ENCODE data around the gene HIP1R. TPM values are rescaled to one million over a fixed set of nuclear protein-coding genes. Genes with fewer than 3 reads are reported as not detected.

Gene HIP1R
- total and polyA plus RNA-seq, 7 donors: 4.2 to 77.4 (median 15.2) TPM

- Histone ChIP-seq H3K27ac (peak overlapping the region; percentile 77 to 84 (median 83)), H3K36me3 (no peaks in the 10 kb centered on the region), H3K9me3 (no peaks in the 10 kb centered on the region), H3K4me1 (peaks cover 0 to 48% (median 42%) of the 10 kb centered on the region in 4 donors), H3K27me3 (no peaks in the 10 kb centered on the region), H3K4me3 (peak overlapping the region; percentile 65 to 97 (median 82))
- 18 to 39% methylated on average over 15 of the region's 15 CpGs for WGBS, 2 donors
- DNase-seq: no peak
- intact Hi-C loops (cut with DNase I): loop anchor here (5.0 kb wide), 1 partner anchor 73 kb away; the partner anchor contains the start of gene ABCB9
- TF ChIP-seq CTCF (IDR thresholded peaks at IDR 0.05) (no peak), POLR2AphosphoS5 (IDR thresholded peaks at IDR 0.05) (no peak), POLR2A (IDR thresholded peaks at IDR 0.05) (no peak), EP300 (IDR thresholded peaks at IDR 0.05) (no peak)
Observed at GRCh38 chr12:122894193-122895121, 59.2 kb downstream of the HIP1R start.

GRCh38 chr12:122895320-122895703 is 60.1 kb downstream of the HIP1R start:
- Histone ChIP-seq H3K4me1 (peaks cover 0 to 46% (median 37%) of the 10 kb centered on the region in 4 donors), H3K27ac (peak overlapping the region; percentile 77 to 84 (median 83)), H3K4me3 (peak overlapping the region; percentile 65 to 97 (median 82)), H3K36me3 (no peaks in the 10 kb centered on the region), H3K9me3 (no peaks in the 10 kb centered on the region), H3K27me3 (no peaks in the 10 kb centered on the region)
- intact Hi-C loops (cut with DNase I): loop anchor here (5.0 kb wide), 1 partner anchor 72 kb away; the partner anchor contains the start of gene ABCB9
- 5 to 6% methylated on average over 9 of the region's 9 CpGs for WGBS, 2 donors
- DNase-seq: no peak
- TF ChIP-seq POLR2AphosphoS5 (IDR thresholded peaks at IDR 0.05) (no peak), POLR2A (IDR thresholded peaks at IDR 0.05) (no peak)

- H3K36me3 ChIP-seq: no peaks in the 10 kb centered on the region
- intact Hi-C loops (cut with DNase I): loop anchor here (5.0 kb wide), 1 partner anchor 71 kb away; the partner anchor contains the start of gene ABCB9
- WGBS, 2 donors: 5 to 8% methylated on average over 81 of the region's 81 CpGs
- H3K27me3 ChIP-seq: no peaks in the 10 kb centered on the region
- peak; percentile 91 for DNase-seq
- peak within 1 kb of the TSS; percentile 65 to 97 (median 82) for H3K4me3 ChIP-seq
- H3K4me1 ChIP-seq: peaks cover 0 to 41% (median 34%) of the 10 kb centered on the region in 4 donors
- no peaks in the 10 kb centered on the region for H3K9me3 ChIP-seq
- no peak for TF ChIP-seq CTCF (IDR thresholded peaks at IDR 0.05)
- TF ChIP-seq POLR2AphosphoS5 (IDR thresholded peaks at IDR 0.05): peak; percentile 79 to 96 (median 91)
- TF ChIP-seq POLR2A (IDR thresholded peaks at IDR 0.05): peak; percentile 71 to 78
- TF ChIP-seq EP300 (IDR thresholded peaks at IDR 0.05): peak in 1 of 4 donors; percentile 28
- H3K27ac ChIP-seq: peak within 1 kb of the TSS; percentile 77 to 84 (median 83)
Observed at GRCh38 chr12:122895704-122896636, 60.7 kb downstream of the HIP1R start, which contains the start of gene VPS37B. TSS of gene VPS37B (minus strand) at chr12:122896124. CDS start at chr12:122896062, 62 bp downstream.

DNA sequence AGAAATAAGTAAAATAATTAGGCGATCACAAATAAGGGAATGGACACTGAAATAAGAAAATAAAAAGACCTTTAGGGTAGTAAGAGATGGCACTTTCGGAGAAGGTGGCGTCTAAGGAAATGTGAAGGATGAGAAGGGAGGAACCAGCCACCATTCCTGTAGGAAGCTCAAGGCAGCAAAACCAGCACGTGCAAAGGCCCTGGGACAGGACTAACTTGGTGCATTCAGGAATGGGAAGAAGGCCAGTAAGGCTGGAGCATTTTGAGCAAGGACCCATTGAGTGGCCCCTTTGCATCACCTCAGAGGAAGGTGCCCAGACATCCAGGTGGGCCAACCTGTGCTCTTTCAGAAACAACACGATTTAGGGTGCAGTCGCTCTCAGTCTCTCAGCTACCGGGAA is 61.4 kb downstream of the HIP1R start:
- no peak overlapping the region for H3K4me3 ChIP-seq
- H3K36me3 ChIP-seq: no peaks in the 10 kb centered on the region
- no peak for TF ChIP-seq POLR2A (IDR thresholded peaks at IDR 0.05)
- no peak for TF ChIP-seq EP300 (IDR thresholded peaks at IDR 0.05)
- no peak for TF ChIP-seq POLR2AphosphoS5 (IDR thresholded peaks at IDR 0.05)
- no peak for TF ChIP-seq CTCF (IDR thresholded peaks at IDR 0.05)
- no peaks in the 10 kb centered on the region for H3K27me3 ChIP-seq
- no peak for DNase-seq
- peaks cover 0 to 34% (median 28%) of the 10 kb centered on the region in 4 donors for H3K4me1 ChIP-seq
- no peaks in the 10 kb centered on the region for H3K9me3 ChIP-seq
- peak overlapping the region in 3 of 4 donors; percentile 77 to 84 (median 84) for H3K27ac ChIP-seq
- 96% methylated on average over 7 of the region's 7 CpGs for WGBS, 2 donors
- intact Hi-C loops (cut with DNase I): loop anchor here (5.0 kb wide), 1 partner anchor 71 kb away; the partner anchor contains the start of gene ABCB9

Measured in sigmoid colon (tissue), 7 donors.